ENCODE results near the gene CDYL2.

Gene CDYL2

GRCh38 chr16:80554033-80554432 is 250.4 kb downstream of the CDYL2 start:
- H3K4me3 ChIP-seq (ENCODE audit: low read length in 2 of 2) = no peak overlapping the region
- H3K27me3 ChIP-seq (ENCODE audit: control insufficient read depth in 2 of 2, insufficient read depth in 2 of 2, low read length in 2 of 2) = peaks cover 0 to 2% of the 10 kb centered on the region in 2 donors
- H3K9ac ChIP-seq (ENCODE audit: low read depth in 1 of 2, low read length in 2 of 2) = no peak overlapping the region
- no peak overlapping the region for H3K27ac ChIP-seq (ENCODE audit: low read depth in 2 of 2, low read length in 2 of 2)
- H3K36me3 ChIP-seq (ENCODE audit: control insufficient read depth in 2 of 2, insufficient read depth in 2 of 2, low read length in 2 of 2) = no peaks in the 10 kb centered on the region
- peaks cover 0 to 4% of the 10 kb centered on the region in 2 donors for H3K4me1 ChIP-seq (ENCODE audit: control insufficient read depth in 2 of 2, insufficient read depth in 2 of 2, low read length in 2 of 2)
- no peaks in the 10 kb centered on the region for H3K9me3 ChIP-seq (ENCODE audit: control insufficient read depth in 2 of 2, low read length in 2 of 2)

- peaks cover 0 to 4% of the 10 kb centered on the region in 2 donors for H3K4me1 ChIP-seq (ENCODE audit: control insufficient read depth in 2 of 2, insufficient read depth in 2 of 2, low read length in 2 of 2)
- H3K27ac ChIP-seq (ENCODE audit: low read depth in 2 of 2, low read length in 2 of 2) = no peak overlapping the region
- no peaks in the 10 kb centered on the region for H3K9me3 ChIP-seq (ENCODE audit: control insufficient read depth in 2 of 2, low read length in 2 of 2)
- no peak overlapping the region for H3K4me3 ChIP-seq (ENCODE audit: low read length in 2 of 2)
- H3K27me3 ChIP-seq (ENCODE audit: control insufficient read depth in 2 of 2, insufficient read depth in 2 of 2, low read length in 2 of 2) = peaks cover 0 to 2% of the 10 kb centered on the region in 2 donors
- H3K9ac ChIP-seq (ENCODE audit: low read depth in 1 of 2, low read length in 2 of 2) = no peak overlapping the region
- no peaks in the 10 kb centered on the region for H3K36me3 ChIP-seq (ENCODE audit: control insufficient read depth in 2 of 2, insufficient read depth in 2 of 2, low read length in 2 of 2)
Measured at GRCh38 chr16:80552277-80552676, 252.1 kb downstream of the CDYL2 start.

All from mucosa of rectum (tissue), 2 donors.